Stimulated activated CD8-positive, alpha-beta memory T cell treated with anti-CD3 and anti-CD28 coated beads, Interleukin-7, amount 100 ng/mL, for 48 hours (primary cell): ENCODE data around the gene SENP5.
"Not testable (repeated sequence)": the region's sequence is repeated elsewhere in the genome, so short reads cannot be mapped to it uniquely, and the experiment has no call there.

Experiments used
- DNase-seq, 2 donors: peaks; one replicate each; pipeline ENCODE4 v3.0.0-alpha.2; 2020; ENCODE audit warnings: low read depth in 1 of 2; ENCODE audit errors: extremely low read depth in 1 of 2

The SENP5 gene

GRCh38 chr3:196867507-196868296 is at the start of gene SENP5:
TSS of gene SENP5 (plus strand) at chr3:196867920. CDS start at chr3:196885182, 17,262 bp downstream.
- DNase-seq, result peak; percentile 77 to 81

- no peak for DNase-seq
Observed at GRCh38 chr3:196821806-196822355, 45.8 kb upstream of the SENP5 start.

GRCh38 chr3:196829651-196830050 is 38.1 kb upstream of the SENP5 start:
- not testable (repeated sequence) for DNase-seq

GRCh38 chr3:196835086-196835485 is 32.6 kb upstream of the SENP5 start:
- no peak for DNase-seq

GRCh38 chr3:196836626-196837025 is 31.1 kb upstream of the SENP5 start:
- not testable (repeated sequence) for DNase-seq

GRCh38 chr3:196837819-196838420 is 29.8 kb upstream of the SENP5 start:
- DNase-seq, result peak; percentile 13 to 58

- not testable (repeated sequence) for DNase-seq
Observed at GRCh38 chr3:196839351-196839750, 28.4 kb upstream of the SENP5 start.

GRCh38 chr3:196842567-196843434 is 24.9 kb upstream of the SENP5 start:
- DNase-seq, result no peak

GRCh38 chr3:196843435-196844110 is 24.1 kb upstream of the SENP5 start:
- DNase-seq, result no peak

- not testable (repeated sequence) for DNase-seq
Observed at GRCh38 chr3:196844235-196845219, 23.2 kb upstream of the SENP5 start.

- DNase-seq, result not testable (repeated sequence)
Observed at GRCh38 chr3:196848375-196848774, 19.3 kb upstream of the SENP5 start.

- no peak for DNase-seq
Observed at GRCh38 chr3:196849180-196849741, 18.5 kb upstream of the SENP5 start.

- DNase-seq, result not testable (repeated sequence)
Observed at GRCh38 chr3:196863000-196863399, 4.7 kb upstream of the SENP5 start.

GRCh38 chr3:196867155-196867506 is 589 bp upstream of the SENP5 start:
- no peak for DNase-seq

- no peak for DNase-seq
Observed at GRCh38 chr3:196868297-196868661, 559 bp downstream of the SENP5 start.

GRCh38 chr3:196872316-196872715 is 4.6 kb downstream of the SENP5 start:
- no peak for DNase-seq

- not testable (repeated sequence) for DNase-seq
Observed at GRCh38 chr3:196874511-196875094, 6.9 kb downstream of the SENP5 start.

- no peak for DNase-seq
Observed at GRCh38 chr3:196875258-196875657, 7.5 kb downstream of the SENP5 start.

- no peak for DNase-seq
Observed at GRCh38 chr3:196883361-196883760, 15.6 kb downstream of the SENP5 start.
